Endothelial cell of umbilical vein (primary cell): ENCODE measurements around the gene CERS6. TPM values are rescaled to one million over a fixed set of nuclear protein-coding genes. Genes with fewer than 3 reads are reported as not detected.

Experiments used
- BruUV-seq: library from RNA; stranded (reverse); fragments of 400-500 nt; replicated peaks from 2 replicates; lab custom pipeline; 2021; lab: Mats Ljungman, UMichigan
- CTCF ChIA-PET: fragments of 300-600, 350-600 bp; sonication (Branson Sonifier 250); formaldehyde crosslinking; loops from one replicate; lab custom pipeline; 2021; ENCODE audit warnings: antibody characterized with exemption, inconsistent platforms; lab: Charles Lee
- POLR2A ChIA-PET: fragments of 300-600, 350-600 bp; sonication (Branson Sonifier 250); formaldehyde crosslinking; loops from one replicate; lab custom pipeline; 2021; ENCODE audit warnings: antibody characterized with exemption, inconsistent platforms; lab: Charles Lee
- DNase-seq: peaks from one replicate; pipeline ENCODE4 v3.0.0-alpha.2; 2011; ENCODE audit warnings: low read depth, low spot score
- FAIRE-seq: peaks from 2 replicates; lab custom pipeline; 2011; peaks lifted over from hg19 to GRCh38; lab: Jason Lieb, UNC
- H2AFZ ChIP-seq: 2 replicates; pipeline ENCODE4 v1.6.0; 2012; ENCODE audit warnings: low read depth, low read length, control low read depth, inconsistent platforms
- H3K27ac ChIP-seq: 2 replicates; pipeline ENCODE4 v1.5.1; 2011; ENCODE audit warnings: low read depth, mild to moderate bottlenecking, control low read depth, low read length, moderate library complexity; ENCODE audit not compliant: insufficient read depth
- H3K27me3 ChIP-seq, 2 experiments: 2 replicates each; pipeline versions ENCODE4 v1.6.0 to v1.6.1; 2011; ENCODE audit warnings: low read length in 2 of 2, mixed read lengths in 1 of 2; ENCODE audit not compliant: control insufficient read depth in 2 of 2, insufficient read depth in 2 of 2
- H3K36me3 ChIP-seq, 2 experiments: 2 replicates in 1 of 2; 3 replicates in 1 of 2; pipeline ENCODE4 v1.5.1; 2011; ENCODE audit warnings: low read length in 2 of 2, mild to moderate bottlenecking in 1 of 2, moderate library complexity in 1 of 2; ENCODE audit not compliant: control insufficient read depth in 2 of 2, insufficient read depth in 2 of 2; ENCODE audit errors: extremely low read depth in 1 of 2
- H3K4me1 ChIP-seq: 3 replicates; pipeline ENCODE4 v1.5.1; 2011; ENCODE audit warnings: mild to moderate bottlenecking, low read length; ENCODE audit not compliant: control insufficient read depth, insufficient read depth; ENCODE audit errors: extremely low read depth
- H3K4me2 ChIP-seq: 2 replicates; pipeline ENCODE4 v1.6.1; 2011; ENCODE audit warnings: low read length, control low read depth, mixed read lengths; ENCODE audit not compliant: insufficient read depth
- H3K4me3 ChIP-seq, 3 experiments: fragments of 200-600 bp in 1 of 3; sonication (generic), shearing (Covaris generic) in 1 of 3; replicated peaks in 1 of 3; 2 replicates each; pipeline ENCODE4 v1.5.1; 2011 to 2016; ENCODE audit warnings: control low read depth in 3 of 3, low read length in 3 of 3, mild to moderate bottlenecking in 2 of 3, inconsistent platforms in 1 of 3, low read depth in 1 of 3, moderate library complexity in 1 of 3; ENCODE audit not compliant: insufficient read depth in 1 of 3
- H3K79me2 ChIP-seq: 2 replicates; pipeline ENCODE4 v1.6.0; 2012; ENCODE audit warnings: low read length, inconsistent platforms; ENCODE audit not compliant: control insufficient read depth, insufficient read depth
- H3K9ac ChIP-seq: replicated peaks from 2 replicates; pipeline ENCODE3; 2011; ENCODE audit warnings: low read length, control low read depth; ENCODE audit not compliant: insufficient read depth; ENCODE audit errors: extremely low read depth
- H3K9me1 ChIP-seq: replicated peaks from 3 replicates; pipeline ENCODE4 v1.6.0; 2011; ENCODE audit warnings: mild to moderate bottlenecking, low read length; ENCODE audit not compliant: control insufficient read depth, insufficient read depth; ENCODE audit errors: extremely low read depth
- H3K9me3 ChIP-seq: replicated peaks from 2 replicates; pipeline ENCODE4 v1.5.1; 2012; ENCODE audit warnings: low read length, inconsistent platforms; ENCODE audit not compliant: control insufficient read depth, insufficient read depth
- H4K20me1 ChIP-seq: replicated peaks from 2 replicates; pipeline ENCODE3; 2011; ENCODE audit warnings: mild to moderate bottlenecking, low read length; ENCODE audit not compliant: control insufficient read depth, insufficient read depth; ENCODE audit errors: extremely low read depth
- EZH2 ChIP-seq: IDR thresholded peaks from 2 replicates; pipeline ENCODE4 v1.6.1; 2012; ENCODE audit warnings: borderline replicate concordance, low read depth, mild to moderate bottlenecking, moderate library complexity, low read length, inconsistent platforms; ENCODE audit not compliant: severe bottlenecking
- FOS ChIP-seq: IDR thresholded peaks from 2 replicates; pipeline ENCODE4 v1.6.1; 2011; ENCODE audit warnings: mild to moderate bottlenecking, low read length, moderate library complexity, borderline replicate concordance; ENCODE audit not compliant: insufficient read depth
- GATA2 ChIP-seq: IDR thresholded peaks from 2 replicates; pipeline ENCODE4 v1.7.0; 2011; ENCODE audit warnings: low read depth, mild to moderate bottlenecking, moderate library complexity, mixed read lengths, low read length; ENCODE audit not compliant: insufficient read length, insufficient read depth
- JUN ChIP-seq: IDR thresholded peaks from 2 replicates; pipeline ENCODE4 v1.6.1; 2011; ENCODE audit warnings: borderline replicate concordance, low read depth; ENCODE audit not compliant: insufficient read length, insufficient read depth
- MYC ChIP-seq: IDR thresholded peaks from one replicate; pipeline ENCODE4 v1.6.1; 2011; ENCODE audit warnings: mild to moderate bottlenecking, low read depth, low read length
- POLR2A ChIP-seq: IDR thresholded peaks from 2 replicates; pipeline ENCODE4 v1.6.1; 2012; ENCODE audit warnings: low read depth, mild to moderate bottlenecking, control low read depth, low read length
- POLR2AphosphoS5 ChIP-seq: IDR thresholded peaks from 2 replicates; pipeline ENCODE4 v1.6.1; 2012; ENCODE audit warnings: low read depth, mild to moderate bottlenecking, control low read depth, low read length, moderate library complexity; ENCODE audit not compliant: insufficient read depth
- dilution Hi-C: fragments of 300-500 bp; cut with MboI; formaldehyde crosslinking; loops from one replicate; pipeline ENCODE4 v1.15.0; 2019; ENCODE audit warnings: low sequenced_read_pairs; ENCODE audit not compliant: extremely low pct_ligation_motif_present
- intact Hi-C: fragments of 100-400 bp; cut with micrococcal nuclease; formaldehyde crosslinking; loops from one replicate; pipeline ENCODE4 v1.10.0; 2022
- polyA plus RNA-seq, 4 experiments: library from polyadenylated mRNA; depleted of rRNA in 3 of 4; stranded (reverse) in 3 of 4; unstranded in 1 of 4; fragments of >200 nt; gene quantifications; 2 replicates each; pipeline versions ENCODE4 v1.2.1 to v1.2.3, GENCODE V29; 2011 to 2012; ENCODE audit warnings: missing spikeins in 1 of 4
- total RNA-seq: library from RNA; stranded (reverse); gene quantifications from 2 replicates; pipeline ENCODE4 v1.2.3, GENCODE V29; 2021
- TF ChIP-seq, protein P1 (sequence below): IDR thresholded peaks from 2 replicates; pipeline ENCODE4 v1.6.1; 2011; ENCODE audit not compliant: insufficient read depth, insufficient read length
- TF ChIP-seq, protein P2 (sequence below), 2 donors: IDR thresholded peaks; 1 replicate in 1 of 2; 2 replicates in 1 of 2; pipeline ENCODE4 v1.5.1; 2011; ENCODE audit warnings: low read length in 2 of 2, mild to moderate bottlenecking in 2 of 2, moderate library complexity in 2 of 2, control low read depth in 1 of 2, inconsistent platforms in 1 of 2, low read depth in 1 of 2; ENCODE audit not compliant: insufficient read depth in 1 of 2; ENCODE audit errors: extremely low read depth in 1 of 2

CERS6 gene
- total and polyA plus RNA-seq, 2 donors (not counting 3 experiments of a cell fraction or from before 2014, with no cell fraction given) = 2.7 to 11.7 TPM

DNA sequence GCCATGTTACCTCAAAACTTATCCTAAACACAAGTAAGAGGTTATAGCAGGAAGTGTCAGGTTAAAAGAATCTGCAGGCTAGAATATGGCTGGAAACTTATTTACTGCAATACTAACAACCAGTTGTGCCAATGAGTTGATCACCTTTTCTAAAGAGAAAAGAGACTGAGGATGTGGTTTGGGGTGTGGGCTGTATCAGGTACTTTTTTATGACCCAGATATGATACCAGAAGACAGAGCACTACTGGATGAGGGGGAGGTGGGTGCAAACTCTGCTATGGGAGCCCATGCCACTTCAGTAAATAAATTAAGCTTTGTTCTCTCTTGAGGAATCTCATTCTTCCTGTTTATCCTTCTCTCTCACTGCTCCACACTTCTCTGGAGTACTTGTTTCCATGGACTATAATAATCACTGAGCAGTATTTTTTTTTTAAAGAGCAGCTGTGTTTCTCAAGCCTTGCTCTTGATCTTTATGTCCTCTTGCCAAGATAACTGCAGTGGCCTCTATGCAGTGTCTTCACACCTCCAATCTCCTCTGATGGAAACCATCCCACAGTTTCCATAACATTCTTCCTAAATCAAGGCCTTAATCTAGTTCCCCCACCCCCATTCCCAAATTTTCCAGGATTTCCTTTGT is 295.1 kb downstream of the CERS6 start:
- no peaks in the 10 kb centered on the region for H3K79me2 ChIP-seq
- no peak overlapping the region for H2AFZ ChIP-seq
- TF ChIP-seq, protein P1, sequence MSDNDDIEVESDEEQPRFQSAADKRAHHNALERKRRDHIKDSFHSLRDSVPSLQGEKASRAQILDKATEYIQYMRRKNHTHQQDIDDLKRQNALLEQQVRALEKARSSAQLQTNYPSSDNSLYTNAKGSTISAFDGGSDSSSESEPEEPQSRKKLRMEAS = no peak
- TF ChIP-seq, protein P2, sequence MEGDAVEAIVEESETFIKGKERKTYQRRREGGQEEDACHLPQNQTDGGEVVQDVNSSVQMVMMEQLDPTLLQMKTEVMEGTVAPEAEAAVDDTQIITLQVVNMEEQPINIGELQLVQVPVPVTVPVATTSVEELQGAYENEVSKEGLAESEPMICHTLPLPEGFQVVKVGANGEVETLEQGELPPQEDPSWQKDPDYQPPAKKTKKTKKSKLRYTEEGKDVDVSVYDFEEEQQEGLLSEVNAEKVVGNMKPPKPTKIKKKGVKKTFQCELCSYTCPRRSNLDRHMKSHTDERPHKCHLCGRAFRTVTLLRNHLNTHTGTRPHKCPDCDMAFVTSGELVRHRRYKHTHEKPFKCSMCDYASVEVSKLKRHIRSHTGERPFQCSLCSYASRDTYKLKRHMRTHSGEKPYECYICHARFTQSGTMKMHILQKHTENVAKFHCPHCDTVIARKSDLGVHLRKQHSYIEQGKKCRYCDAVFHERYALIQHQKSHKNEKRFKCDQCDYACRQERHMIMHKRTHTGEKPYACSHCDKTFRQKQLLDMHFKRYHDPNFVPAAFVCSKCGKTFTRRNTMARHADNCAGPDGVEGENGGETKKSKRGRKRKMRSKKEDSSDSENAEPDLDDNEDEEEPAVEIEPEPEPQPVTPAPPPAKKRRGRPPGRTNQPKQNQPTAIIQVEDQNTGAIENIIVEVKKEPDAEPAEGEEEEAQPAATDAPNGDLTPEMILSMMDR (IDR thresholded peaks at IDR 0.05; ENCODE audit: extremely low read depth in 1 of 2, insufficient read depth in 1 of 2, low read depth in 1 of 2, low read length in 2 of 2) = no peak
- TF ChIP-seq JUN = no peak
- no peak for TF ChIP-seq EZH2
- TF ChIP-seq FOS = no peak
- TF ChIP-seq MYC = no peak
- TF ChIP-seq POLR2A = no peak
- no peak for TF ChIP-seq POLR2AphosphoS5
- TF ChIP-seq GATA2 = no peak
- no peaks in the 10 kb centered on the region for H3K9me3 ChIP-seq
- POLR2A ChIA-PET = no interaction called here
- dilution Hi-C loops = no loop called here
- CTCF ChIA-PET = interaction anchor here (1.5 to 2.0 kb wide), 2 partner anchors 8 to 404 kb away, joined by 6 to 7 read pairs; no protein-coding TSS in a partner anchor
- no peak overlapping the region for H3K4me3 ChIP-seq
- DNase-seq (peak; percentile 11), FAIRE-seq (no peak)
- H3K27ac ChIP-seq = no peak overlapping the region
- H3K36me3 ChIP-seq = no peaks in the 10 kb centered on the region
- intact Hi-C loops = no loop called here
- no peaks in the 10 kb centered on the region for H3K9me1 ChIP-seq
- H3K4me2 ChIP-seq = no peak overlapping the region
- no TSS peak for BruUV-seq
- H3K27me3 ChIP-seq = no peaks in the 10 kb centered on the region
- H3K9ac ChIP-seq = no peak overlapping the region
- H4K20me1 ChIP-seq = no peaks in the 10 kb centered on the region
- no peaks in the 10 kb centered on the region for H3K4me1 ChIP-seq
